Endothelial cell of umbilical vein (primary cell): Measurements from ENCODE around the gene FBXL17. TPM values are rescaled to one million over a fixed set of nuclear protein-coding genes. Genes with fewer than 3 reads are reported as not detected.

Experiments
- BruUV-seq: library from RNA; stranded (reverse); fragments of 400-500 nt; replicated peaks from 2 replicates; lab custom pipeline; 2021; lab: Mats Ljungman, UMichigan
- CTCF ChIA-PET: fragments of 300-600, 350-600 bp; sonication (Branson Sonifier 250); formaldehyde crosslinking; loops from one replicate; lab custom pipeline; 2021; ENCODE audit warnings: antibody characterized with exemption, inconsistent platforms; lab: Charles Lee
- POLR2A ChIA-PET: fragments of 300-600, 350-600 bp; sonication (Branson Sonifier 250); formaldehyde crosslinking; loops from one replicate; lab custom pipeline; 2021; ENCODE audit warnings: antibody characterized with exemption, inconsistent platforms; lab: Charles Lee
- DNase-seq: peaks from one replicate; pipeline ENCODE4 v3.0.0-alpha.2; 2011; ENCODE audit warnings: low read depth, low spot score
- FAIRE-seq: peaks from 2 replicates; lab custom pipeline; 2011; peaks lifted over from hg19 to GRCh38; lab: Jason Lieb, UNC
- H2AFZ ChIP-seq: 2 replicates; pipeline ENCODE4 v1.6.0; 2012; ENCODE audit warnings: low read depth, low read length, control low read depth, inconsistent platforms
- H3K27ac ChIP-seq: 2 replicates; pipeline ENCODE4 v1.5.1; 2011; ENCODE audit warnings: low read depth, mild to moderate bottlenecking, control low read depth, low read length, moderate library complexity; ENCODE audit not compliant: insufficient read depth
- H3K27me3 ChIP-seq, 2 experiments: 2 replicates each; pipeline versions ENCODE4 v1.6.0 to v1.6.1; 2011; ENCODE audit warnings: low read length in 2 of 2, mixed read lengths in 1 of 2; ENCODE audit not compliant: control insufficient read depth in 2 of 2, insufficient read depth in 2 of 2
- H3K36me3 ChIP-seq, 2 experiments: 2 replicates in 1 of 2; 3 replicates in 1 of 2; pipeline ENCODE4 v1.5.1; 2011; ENCODE audit warnings: low read length in 2 of 2, mild to moderate bottlenecking in 1 of 2, moderate library complexity in 1 of 2; ENCODE audit not compliant: control insufficient read depth in 2 of 2, insufficient read depth in 2 of 2; ENCODE audit errors: extremely low read depth in 1 of 2
- H3K4me1 ChIP-seq: 3 replicates; pipeline ENCODE4 v1.5.1; 2011; ENCODE audit warnings: mild to moderate bottlenecking, low read length; ENCODE audit not compliant: control insufficient read depth, insufficient read depth; ENCODE audit errors: extremely low read depth
- H3K4me2 ChIP-seq: 2 replicates; pipeline ENCODE4 v1.6.1; 2011; ENCODE audit warnings: low read length, control low read depth, mixed read lengths; ENCODE audit not compliant: insufficient read depth
- H3K4me3 ChIP-seq, 3 experiments: fragments of 200-600 bp in 1 of 3; sonication (generic), shearing (Covaris generic) in 1 of 3; replicated peaks in 1 of 3; 2 replicates each; pipeline ENCODE4 v1.5.1; 2011 to 2016; ENCODE audit warnings: control low read depth in 3 of 3, low read length in 3 of 3, mild to moderate bottlenecking in 2 of 3, inconsistent platforms in 1 of 3, low read depth in 1 of 3, moderate library complexity in 1 of 3; ENCODE audit not compliant: insufficient read depth in 1 of 3
- H3K79me2 ChIP-seq: 2 replicates; pipeline ENCODE4 v1.6.0; 2012; ENCODE audit warnings: low read length, inconsistent platforms; ENCODE audit not compliant: control insufficient read depth, insufficient read depth
- H3K9ac ChIP-seq: replicated peaks from 2 replicates; pipeline ENCODE3; 2011; ENCODE audit warnings: low read length, control low read depth; ENCODE audit not compliant: insufficient read depth; ENCODE audit errors: extremely low read depth
- H3K9me1 ChIP-seq: replicated peaks from 3 replicates; pipeline ENCODE4 v1.6.0; 2011; ENCODE audit warnings: mild to moderate bottlenecking, low read length; ENCODE audit not compliant: control insufficient read depth, insufficient read depth; ENCODE audit errors: extremely low read depth
- H3K9me3 ChIP-seq: replicated peaks from 2 replicates; pipeline ENCODE4 v1.5.1; 2012; ENCODE audit warnings: low read length, inconsistent platforms; ENCODE audit not compliant: control insufficient read depth, insufficient read depth
- H4K20me1 ChIP-seq: replicated peaks from 2 replicates; pipeline ENCODE3; 2011; ENCODE audit warnings: mild to moderate bottlenecking, low read length; ENCODE audit not compliant: control insufficient read depth, insufficient read depth; ENCODE audit errors: extremely low read depth
- EZH2 ChIP-seq: IDR thresholded peaks from 2 replicates; pipeline ENCODE4 v1.6.1; 2012; ENCODE audit warnings: borderline replicate concordance, low read depth, mild to moderate bottlenecking, moderate library complexity, low read length, inconsistent platforms; ENCODE audit not compliant: severe bottlenecking
- FOS ChIP-seq: IDR thresholded peaks from 2 replicates; pipeline ENCODE4 v1.6.1; 2011; ENCODE audit warnings: mild to moderate bottlenecking, low read length, moderate library complexity, borderline replicate concordance; ENCODE audit not compliant: insufficient read depth
- GATA2 ChIP-seq: IDR thresholded peaks from 2 replicates; pipeline ENCODE4 v1.7.0; 2011; ENCODE audit warnings: low read depth, mild to moderate bottlenecking, moderate library complexity, mixed read lengths, low read length; ENCODE audit not compliant: insufficient read length, insufficient read depth
- JUN ChIP-seq: IDR thresholded peaks from 2 replicates; pipeline ENCODE4 v1.6.1; 2011; ENCODE audit warnings: borderline replicate concordance, low read depth; ENCODE audit not compliant: insufficient read length, insufficient read depth
- MYC ChIP-seq: IDR thresholded peaks from one replicate; pipeline ENCODE4 v1.6.1; 2011; ENCODE audit warnings: mild to moderate bottlenecking, low read depth, low read length
- POLR2A ChIP-seq: IDR thresholded peaks from 2 replicates; pipeline ENCODE4 v1.6.1; 2012; ENCODE audit warnings: low read depth, mild to moderate bottlenecking, control low read depth, low read length
- POLR2AphosphoS5 ChIP-seq: IDR thresholded peaks from 2 replicates; pipeline ENCODE4 v1.6.1; 2012; ENCODE audit warnings: low read depth, mild to moderate bottlenecking, control low read depth, low read length, moderate library complexity; ENCODE audit not compliant: insufficient read depth
- dilution Hi-C: fragments of 300-500 bp; cut with MboI; formaldehyde crosslinking; loops from one replicate; pipeline ENCODE4 v1.15.0; 2019; ENCODE audit warnings: low sequenced_read_pairs; ENCODE audit not compliant: extremely low pct_ligation_motif_present
- intact Hi-C: fragments of 100-400 bp; cut with micrococcal nuclease; formaldehyde crosslinking; loops from one replicate; pipeline ENCODE4 v1.10.0; 2022
- polyA plus RNA-seq, 4 experiments: library from polyadenylated mRNA; depleted of rRNA in 3 of 4; stranded (reverse) in 3 of 4; unstranded in 1 of 4; fragments of >200 nt; gene quantifications; 2 replicates each; pipeline versions ENCODE4 v1.2.1 to v1.2.3, GENCODE V29; 2011 to 2012; ENCODE audit warnings: missing spikeins in 1 of 4
- total RNA-seq: library from RNA; stranded (reverse); gene quantifications from 2 replicates; pipeline ENCODE4 v1.2.3, GENCODE V29; 2021
- TF ChIP-seq, protein P1 (sequence below), 2 donors: IDR thresholded peaks; 1 replicate in 1 of 2; 2 replicates in 1 of 2; pipeline ENCODE4 v1.5.1; 2011; ENCODE audit warnings: low read length in 2 of 2, mild to moderate bottlenecking in 2 of 2, moderate library complexity in 2 of 2, control low read depth in 1 of 2, inconsistent platforms in 1 of 2, low read depth in 1 of 2; ENCODE audit not compliant: insufficient read depth in 1 of 2; ENCODE audit errors: extremely low read depth in 1 of 2
- TF ChIP-seq, protein P2 (sequence below): IDR thresholded peaks from 2 replicates; pipeline ENCODE4 v1.6.1; 2011; ENCODE audit not compliant: insufficient read depth, insufficient read length

FBXL17 gene
- total and polyA plus RNA-seq, 2 donors (not counting 3 experiments of a cell fraction or from before 2014, with no cell fraction given), result 2.7 to 8.8 TPM

DNA sequence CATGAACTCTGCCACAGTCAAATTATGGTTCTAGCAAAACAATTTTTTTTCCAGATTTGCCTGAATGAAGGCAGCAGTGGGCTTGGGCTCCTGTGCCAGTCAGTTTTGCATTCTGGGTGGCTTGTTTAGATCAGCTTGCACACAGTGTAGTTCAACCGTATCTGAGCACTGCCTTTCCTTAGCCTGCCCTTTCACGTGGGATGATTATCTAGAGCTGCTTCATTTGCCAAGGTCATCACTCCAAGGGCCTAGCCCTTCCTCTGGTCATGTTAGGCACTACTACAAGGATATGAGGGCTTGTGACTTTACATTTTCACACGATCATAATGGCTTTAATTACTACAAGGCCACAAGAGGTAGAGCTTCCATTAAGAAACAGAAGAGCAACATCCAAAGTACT is 560.6 kb downstream of the FBXL17 start:
- Histone ChIP-seq H3K4me2 (no peak overlapping the region), H2AFZ (no peak overlapping the region), H3K9me3 (no peaks in the 10 kb centered on the region), H3K79me2 (no peaks in the 10 kb centered on the region), H3K9me1 (no peaks in the 10 kb centered on the region), H3K36me3 (no peaks in the 10 kb centered on the region), H4K20me1 (no peaks in the 10 kb centered on the region), H3K27me3 (no peaks in the 10 kb centered on the region), H3K9ac (no peak overlapping the region), H3K4me1 (no peaks in the 10 kb centered on the region), H3K27ac (no peak overlapping the region), H3K4me3 (no peak overlapping the region)
- BruUV-seq, result no TSS peak
- FAIRE-seq (no peak), DNase-seq (no peak)
- TF ChIP-seq, protein P1, sequence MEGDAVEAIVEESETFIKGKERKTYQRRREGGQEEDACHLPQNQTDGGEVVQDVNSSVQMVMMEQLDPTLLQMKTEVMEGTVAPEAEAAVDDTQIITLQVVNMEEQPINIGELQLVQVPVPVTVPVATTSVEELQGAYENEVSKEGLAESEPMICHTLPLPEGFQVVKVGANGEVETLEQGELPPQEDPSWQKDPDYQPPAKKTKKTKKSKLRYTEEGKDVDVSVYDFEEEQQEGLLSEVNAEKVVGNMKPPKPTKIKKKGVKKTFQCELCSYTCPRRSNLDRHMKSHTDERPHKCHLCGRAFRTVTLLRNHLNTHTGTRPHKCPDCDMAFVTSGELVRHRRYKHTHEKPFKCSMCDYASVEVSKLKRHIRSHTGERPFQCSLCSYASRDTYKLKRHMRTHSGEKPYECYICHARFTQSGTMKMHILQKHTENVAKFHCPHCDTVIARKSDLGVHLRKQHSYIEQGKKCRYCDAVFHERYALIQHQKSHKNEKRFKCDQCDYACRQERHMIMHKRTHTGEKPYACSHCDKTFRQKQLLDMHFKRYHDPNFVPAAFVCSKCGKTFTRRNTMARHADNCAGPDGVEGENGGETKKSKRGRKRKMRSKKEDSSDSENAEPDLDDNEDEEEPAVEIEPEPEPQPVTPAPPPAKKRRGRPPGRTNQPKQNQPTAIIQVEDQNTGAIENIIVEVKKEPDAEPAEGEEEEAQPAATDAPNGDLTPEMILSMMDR (IDR thresholded peaks at IDR 0.05; ENCODE audit: extremely low read depth in 1 of 2, insufficient read depth in 1 of 2, low read depth in 1 of 2, low read length in 2 of 2), result no peak
- TF ChIP-seq, protein P2, sequence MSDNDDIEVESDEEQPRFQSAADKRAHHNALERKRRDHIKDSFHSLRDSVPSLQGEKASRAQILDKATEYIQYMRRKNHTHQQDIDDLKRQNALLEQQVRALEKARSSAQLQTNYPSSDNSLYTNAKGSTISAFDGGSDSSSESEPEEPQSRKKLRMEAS, result no peak
- no peak for TF ChIP-seq GATA2
- TF ChIP-seq POLR2AphosphoS5, result no peak
- TF ChIP-seq EZH2, result no peak
- no peak for TF ChIP-seq MYC
- TF ChIP-seq FOS, result no peak
- TF ChIP-seq POLR2A, result no peak
- no peak for TF ChIP-seq JUN
- dilution Hi-C loops (no loop called here), intact Hi-C loops (no loop called here)
- POLR2A ChIA-PET, result no interaction called here
- CTCF ChIA-PET, result no interaction called here
